ENCODE data around the gene LUC7L3. TPM values are rescaled to one million over a fixed set of nuclear protein-coding genes. Genes with fewer than 3 reads are reported as not detected.
"Not testable (repeated sequence)": the region's sequence is repeated elsewhere in the genome, so short reads cannot be mapped to it uniquely, and the experiment has no call there.

LUC7L3 gene
- total RNA-seq, 1 donor from 2014 or later = 108 TPM

GRCh38 chr17:50708050-50709000, 11.1 kb upstream of the LUC7L3 start:
- Histone ChIP-seq H3K27me3 (no peaks in the 10 kb centered on the region), H3K4me1 (peaks cover 52% of the 10 kb centered on the region), H3K36me3 (no peaks in the 10 kb centered on the region), H3K27ac (peak overlapping the region; percentile 90), H3K4me3 (peak overlapping the region; percentile 71), H3K9me3 (no peaks in the 10 kb centered on the region)
- intact Hi-C loops (cut with DNase I) = no loop called here
- DNase-seq (ENCODE audit: extremely low spot score in 2 of 2) = no peak
- peak in 1 of 3 experiments; percentile 5 for TF ChIP-seq CTCF (IDR thresholded peaks at IDR 0.05)
- TF ChIP-seq POLR2A (IDR thresholded peaks at IDR 0.05) = no peak
- TF ChIP-seq POLR2AphosphoS5 (IDR thresholded peaks at IDR 0.05; ENCODE audit: insufficient read depth in 1 of 2, low read depth in 1 of 2) = no peak

GRCh38 chr17:50709053-50709452, 10.3 kb upstream of the LUC7L3 start:
- H3K36me3 ChIP-seq; H3K9me3 ChIP-seq; intact Hi-C loops (cut with DNase I); DNase-seq (ENCODE audit: extremely low spot score in 2 of 2); H3K27me3 ChIP-seq: not testable (repeated sequence)
- Histone ChIP-seq H3K4me3 (peak overlapping the region in 1 of 2 donors; percentile 71), H3K27ac (peak overlapping the region; percentile 90), H3K4me1 (peaks cover 44% of the 10 kb centered on the region)

- Histone ChIP-seq H3K9me3 (no peaks in the 10 kb centered on the region), H3K27ac (peak overlapping the region; percentile 90), H3K27me3 (no peaks in the 10 kb centered on the region), H3K4me1 (peaks cover 35% of the 10 kb centered on the region), H3K36me3 (no peaks in the 10 kb centered on the region), H3K4me3 (no peak overlapping the region)
- no peak for DNase-seq (ENCODE audit: extremely low spot score in 2 of 2)
- intact Hi-C loops (cut with DNase I) = no loop called here
- no peak for TF ChIP-seq CTCF (IDR thresholded peaks at IDR 0.05)
- TF ChIP-seq POLR2A (IDR thresholded peaks at IDR 0.05) = no peak
- no peak for TF ChIP-seq POLR2AphosphoS5 (IDR thresholded peaks at IDR 0.05; ENCODE audit: insufficient read depth in 1 of 2, low read depth in 1 of 2)
Measured at GRCh38 chr17:50710025-50710424, 9.4 kb upstream of the LUC7L3 start.

- Histone ChIP-seq H3K4me3 (no peak overlapping the region), H3K36me3 (no peaks in the 10 kb centered on the region), H3K4me1 (peaks cover 28% of the 10 kb centered on the region), H3K9me3 (no peaks in the 10 kb centered on the region), H3K27ac (peak overlapping the region; percentile 90), H3K27me3 (no peaks in the 10 kb centered on the region)
- DNase-seq (ENCODE audit: extremely low spot score in 2 of 2) = no peak
- intact Hi-C loops (cut with DNase I) = no loop called here
- no peak for TF ChIP-seq POLR2A (IDR thresholded peaks at IDR 0.05)
- TF ChIP-seq POLR2AphosphoS5 (IDR thresholded peaks at IDR 0.05; ENCODE audit: insufficient read depth in 1 of 2, low read depth in 1 of 2) = no peak
- TF ChIP-seq CTCF (IDR thresholded peaks at IDR 0.05) = no peak
Measured at GRCh38 chr17:50710650-50711049, 8.8 kb upstream of the LUC7L3 start.

- Histone ChIP-seq H3K4me3 (no peak overlapping the region), H3K4me1 (peaks cover 18% of the 10 kb centered on the region), H3K36me3 (no peaks in the 10 kb centered on the region), H3K27me3 (no peaks in the 10 kb centered on the region), H3K27ac (no peak overlapping the region), H3K9me3 (no peaks in the 10 kb centered on the region)
- DNase-seq (ENCODE audit: extremely low spot score in 2 of 2) = no peak
- TF ChIP-seq CTCF (IDR thresholded peaks at IDR 0.05) (no peak), POLR2A (IDR thresholded peaks at IDR 0.05) (no peak), POLR2AphosphoS5 (IDR thresholded peaks at IDR 0.05; ENCODE audit: insufficient read depth in 1 of 2, low read depth in 1 of 2) (no peak)
- intact Hi-C loops (cut with DNase I) = no loop called here
Measured at GRCh38 chr17:50712641-50713040, 6.8 kb upstream of the LUC7L3 start.

Measured in vagina (tissue), 2 donors.